H9 (cell line): Measurements from ENCODE around the gene UNC45A. TPM values are rescaled to one million over a fixed set of nuclear protein-coding genes. Genes with fewer than 3 reads are reported as not detected.

Source experiments
- DNase-seq: peaks from one replicate; pipeline ENCODE4 v3.0.0-alpha.2; 2017
- H2AFZ ChIP-seq: one replicate; pipeline ENCODE4 v1.6.1; 2013; ENCODE audit warnings: mild to moderate bottlenecking, low read length, control low read depth, moderate library complexity
- H2AK5ac ChIP-seq: 2 replicates; pipeline ENCODE4 v1.6.1; 2013; ENCODE audit warnings: low read length, control low read depth, mixed read lengths; ENCODE audit not compliant: insufficient read length
- H2BK120ac ChIP-seq: one replicate; pipeline ENCODE4 v1.6.1; 2013; ENCODE audit warnings: low read depth, mild to moderate bottlenecking, low read length, control low read depth, inconsistent platforms; ENCODE audit not compliant: poor library complexity, severe bottlenecking
- H2BK12ac ChIP-seq: 2 replicates; pipeline ENCODE4 v1.6.1; 2013; ENCODE audit warnings: low read length, control low read depth, mixed read lengths, low read depth; ENCODE audit not compliant: insufficient read length
- H2BK15ac ChIP-seq: 2 replicates; pipeline ENCODE4 v1.6.1; 2013; ENCODE audit warnings: low read depth, low read length, control low read depth
- H2BK20ac ChIP-seq: one replicate; pipeline ENCODE4 v1.6.1; 2013; ENCODE audit warnings: low read depth, mild to moderate bottlenecking, low read length, control low read depth, inconsistent platforms; ENCODE audit not compliant: poor library complexity, severe bottlenecking
- H2BK5ac ChIP-seq: 2 replicates; pipeline ENCODE4 v1.6.1; 2013; ENCODE audit warnings: low read length, control low read depth, mixed read lengths; ENCODE audit not compliant: insufficient read length
- H3K14ac ChIP-seq: 2 replicates; pipeline ENCODE4 v1.6.1; 2013; ENCODE audit warnings: low read length, control low read depth; ENCODE audit not compliant: insufficient read depth
- H3K18ac ChIP-seq: 2 replicates; pipeline ENCODE4 v1.6.1; 2013; ENCODE audit warnings: low read depth, mild to moderate bottlenecking, mixed read lengths, low read length, control low read depth; ENCODE audit not compliant: insufficient read length
- H3K23ac ChIP-seq: 2 replicates; pipeline ENCODE4 v1.6.1; 2013; ENCODE audit warnings: low read length, control low read depth, mixed read lengths, low read depth; ENCODE audit not compliant: insufficient read length
- H3K23me2 ChIP-seq: 2 replicates; pipeline ENCODE4 v1.6.1; 2013; ENCODE audit warnings: low read depth, mild to moderate bottlenecking, mixed read lengths, low read length, control low read depth; ENCODE audit not compliant: insufficient read length, poor library complexity, severe bottlenecking
- H3K27ac ChIP-seq: 2 replicates; pipeline ENCODE4 v1.5.1; 2013; ENCODE audit warnings: low read length, control low read depth, mixed read lengths, low read depth; ENCODE audit not compliant: insufficient read length
- H3K27me3 ChIP-seq: 2 replicates; pipeline ENCODE4 v1.6.1; 2013; ENCODE audit warnings: low read length, control low read depth, inconsistent platforms; ENCODE audit not compliant: insufficient read depth
- H3K4ac ChIP-seq: 2 replicates; pipeline ENCODE4 v1.6.1; 2013; ENCODE audit warnings: low read depth, mild to moderate bottlenecking, control low read depth, inconsistent platforms, low read length, moderate library complexity
- H3K4me1 ChIP-seq: 2 replicates; pipeline ENCODE4 v1.6.1; 2013; ENCODE audit warnings: low read length, control low read depth, inconsistent platforms; ENCODE audit not compliant: insufficient read depth
- H3K4me2 ChIP-seq: 2 replicates; pipeline ENCODE4 v1.6.1; 2013; ENCODE audit warnings: low read length, control low read depth, mixed read lengths; ENCODE audit not compliant: insufficient read length, insufficient read depth
- H3K56ac ChIP-seq: 2 replicates; pipeline ENCODE4 v1.6.1; 2013; ENCODE audit warnings: low read depth, mild to moderate bottlenecking, mixed read lengths, low read length, control low read depth; ENCODE audit not compliant: insufficient read length
- H3K79me1 ChIP-seq: 2 replicates; pipeline ENCODE4 v1.6.1; 2013; ENCODE audit warnings: low read depth, mild to moderate bottlenecking, moderate library complexity, low read length, control low read depth, inconsistent platforms; ENCODE audit not compliant: insufficient read depth, poor library complexity, severe bottlenecking
- H3K79me2 ChIP-seq: 2 replicates; pipeline ENCODE4 v1.6.1; 2013; ENCODE audit warnings: low read length, control low read depth, inconsistent platforms; ENCODE audit not compliant: insufficient read depth
- H3K9ac ChIP-seq: 2 replicates; pipeline ENCODE4 v1.6.1; 2013; ENCODE audit warnings: low read length, control low read depth, mixed read lengths; ENCODE audit not compliant: insufficient read length; ENCODE audit errors: extremely low read depth
- H3K9me3 ChIP-seq: one replicate; pipeline ENCODE4 v1.6.1; 2013; ENCODE audit warnings: low read depth, low read length, inconsistent platforms; ENCODE audit not compliant: control insufficient read depth
- H3T11ph ChIP-seq: one replicate; pipeline ENCODE4 v1.6.1; 2013; ENCODE audit warnings: mild to moderate bottlenecking, low read length, control low read depth, inconsistent platforms
- H4K20me1 ChIP-seq: one replicate; pipeline ENCODE4 v1.6.1; 2013; ENCODE audit not compliant: control insufficient read depth, insufficient read length, insufficient read depth
- H4K5ac ChIP-seq: 2 replicates; pipeline ENCODE4 v1.6.1; 2013; ENCODE audit warnings: low read depth, mild to moderate bottlenecking, mixed read lengths, low read length, control low read depth; ENCODE audit not compliant: insufficient read length
- H4K8ac ChIP-seq: replicated peaks from 2 replicates; pipeline ENCODE4 v1.6.1; 2013; ENCODE audit warnings: low read length, control low read depth, mixed read lengths, low read depth; ENCODE audit not compliant: insufficient read length
- H4K91ac ChIP-seq: 2 replicates; pipeline ENCODE4 v1.6.1; 2013; ENCODE audit warnings: low read depth, mild to moderate bottlenecking, moderate library complexity, mixed read lengths, low read length, control low read depth; ENCODE audit not compliant: insufficient read length
- H3K27ac Mint-ChIP-seq, 3 experiments: 2 replicates in 2 of 3; 3 replicates in 1 of 3; pipeline ENCODE4 v1.8.0; 2020 to 2021; ENCODE audit warnings: mixed read lengths in 3 of 3, mild to moderate bottlenecking in 1 of 3, moderate library complexity in 1 of 3
- H3K27me3 Mint-ChIP-seq: 2 replicates; pipeline ENCODE4 v1.8.0; 2021; ENCODE audit warnings: low read depth, mild to moderate bottlenecking, moderate library complexity, mixed read lengths
- H3K36me3 Mint-ChIP-seq, 3 experiments: 2 replicates in 2 of 3; 3 replicates in 1 of 3; pipeline ENCODE4 v1.8.0; 2020 to 2021; ENCODE audit warnings: low read depth in 3 of 3, mixed read lengths in 3 of 3; ENCODE audit not compliant: insufficient read depth in 1 of 3
- H3K4me1 Mint-ChIP-seq, 2 experiments: 2 replicates each; pipeline ENCODE4 v1.8.0; 2020; ENCODE audit warnings: mixed read lengths in 2 of 2
- H3K4me3 Mint-ChIP-seq, 2 experiments: 2 replicates in 1 of 2; 3 replicates in 1 of 2; pipeline ENCODE4 v1.8.0; 2020 to 2021; ENCODE audit warnings: mild to moderate bottlenecking in 2 of 2, mixed read lengths in 2 of 2, moderate library complexity in 1 of 2
- H3K9me3 Mint-ChIP-seq, 2 experiments: 2 replicates in 1 of 2; 3 replicates in 1 of 2; pipeline ENCODE4 v1.8.0; 2020; ENCODE audit warnings: mild to moderate bottlenecking in 2 of 2, mixed read lengths in 2 of 2, moderate library complexity in 1 of 2
- WGBS: extraction: QIAGEN DNeasy Blood & Tissue Kit; methylation state at CpG from one replicate; pipeline ENCODE4 v1.1.7; 2013; ENCODE audit warnings: missing lambda C conversion rate, low lambda C conversion rate, mixed read lengths; ENCODE audit not compliant: insufficient read length; ENCODE audit errors: extremely low coverage; 5-methylcytosine and 5-hydroxymethylcytosine counted together
- total RNA-seq: library from RNA; stranded (reverse); gene quantifications from 2 replicates; pipeline ENCODE4 v1.2.1, GENCODE V29; 2021
- TF ChIP-seq, protein P1 (sequence below): fragments of 200-600 bp; sonication (generic); conservative IDR thresholded peaks from 3 replicates; pipeline ENCODE4 v1.8.0; 2021; ENCODE audit warnings: antibody characterized with exemption, mild to moderate bottlenecking

The UNC45A gene
- total RNA-seq, 1 experiment from 2014 or later, result 84.6 TPM

DNA sequence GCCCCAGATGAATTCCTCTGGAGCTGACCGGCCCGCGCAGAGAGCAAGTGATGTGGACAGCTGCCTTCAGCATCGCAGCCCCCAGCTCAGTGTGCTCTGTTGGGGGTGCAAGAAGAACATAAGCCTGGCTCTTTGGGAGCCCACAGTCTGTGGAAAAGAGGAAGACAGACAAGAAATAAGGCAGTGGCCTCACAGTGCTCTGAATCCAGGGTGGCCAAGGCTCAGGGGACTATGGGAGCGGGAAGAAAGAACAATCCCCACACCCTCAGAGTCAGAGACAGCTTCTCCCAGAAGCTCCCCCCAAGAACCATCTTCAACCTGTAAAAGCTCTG, 2.5 kb upstream of the UNC45A start:
- no peak overlapping the region for H4K91ac ChIP-seq
- no peak overlapping the region for H3K27ac ChIP-seq
- no peak for DNase-seq
- no peaks in the 10 kb centered on the region for H4K20me1 ChIP-seq
- H3K4me1 Mint-ChIP-seq, result peaks cover 21 to 26% of the 10 kb centered on the region in 2 experiments
- peak overlapping the region; percentile 90 to 94 for H3K4me3 Mint-ChIP-seq
- H3K27me3 Mint-ChIP-seq, result peaks cover 11% of the 10 kb centered on the region
- H4K5ac ChIP-seq, result no peak overlapping the region
- no peaks in the 10 kb centered on the region for H3K4me1 ChIP-seq
- peaks cover 14% of the 10 kb centered on the region for H3K23me2 ChIP-seq
- peaks cover 4 to 12% (median 7%) of the 10 kb centered on the region in 3 experiments; a peak in 6 of 7 replicates for H3K36me3 Mint-ChIP-seq
- H2AK5ac ChIP-seq, result no peak overlapping the region
- H3K14ac ChIP-seq, result no peak overlapping the region
- H2BK15ac ChIP-seq, result no peak overlapping the region
- H3K4ac ChIP-seq, result no peak overlapping the region
- H3K27ac Mint-ChIP-seq, result no peak overlapping the region
- no peak overlapping the region for H4K8ac ChIP-seq
- H3K9ac ChIP-seq, result no peak overlapping the region
- no peaks in the 10 kb centered on the region; the same call in 1 of the 2 replicates for H3K79me2 ChIP-seq
- TF ChIP-seq, protein P1, sequence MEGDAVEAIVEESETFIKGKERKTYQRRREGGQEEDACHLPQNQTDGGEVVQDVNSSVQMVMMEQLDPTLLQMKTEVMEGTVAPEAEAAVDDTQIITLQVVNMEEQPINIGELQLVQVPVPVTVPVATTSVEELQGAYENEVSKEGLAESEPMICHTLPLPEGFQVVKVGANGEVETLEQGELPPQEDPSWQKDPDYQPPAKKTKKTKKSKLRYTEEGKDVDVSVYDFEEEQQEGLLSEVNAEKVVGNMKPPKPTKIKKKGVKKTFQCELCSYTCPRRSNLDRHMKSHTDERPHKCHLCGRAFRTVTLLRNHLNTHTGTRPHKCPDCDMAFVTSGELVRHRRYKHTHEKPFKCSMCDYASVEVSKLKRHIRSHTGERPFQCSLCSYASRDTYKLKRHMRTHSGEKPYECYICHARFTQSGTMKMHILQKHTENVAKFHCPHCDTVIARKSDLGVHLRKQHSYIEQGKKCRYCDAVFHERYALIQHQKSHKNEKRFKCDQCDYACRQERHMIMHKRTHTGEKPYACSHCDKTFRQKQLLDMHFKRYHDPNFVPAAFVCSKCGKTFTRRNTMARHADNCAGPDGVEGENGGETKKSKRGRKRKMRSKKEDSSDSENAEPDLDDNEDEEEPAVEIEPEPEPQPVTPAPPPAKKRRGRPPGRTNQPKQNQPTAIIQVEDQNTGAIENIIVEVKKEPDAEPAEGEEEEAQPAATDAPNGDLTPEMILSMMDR, result no peak; the same call in 2 of the 3 replicates
- no peak overlapping the region for H3K4me2 ChIP-seq
- H3T11ph ChIP-seq, result no peak overlapping the region
- no peaks in the 10 kb centered on the region for H3K79me1 ChIP-seq
- no peaks in the 10 kb centered on the region for H3K27me3 ChIP-seq
- no peak overlapping the region for H2BK5ac ChIP-seq
- WGBS, result no CpG with 5 or more reads among the region's 5 CpGs
- H2BK12ac ChIP-seq, result no peak overlapping the region
- no peak overlapping the region for H3K56ac ChIP-seq
- H3K18ac ChIP-seq, result no peak overlapping the region
- no peak overlapping the region for H2BK20ac ChIP-seq
- H2AFZ ChIP-seq, result no peak overlapping the region
- no peaks in the 10 kb centered on the region; a peak in 2 of 5 replicates for H3K9me3 Mint-ChIP-seq
- no peak overlapping the region for H2BK120ac ChIP-seq
- H3K9me3 ChIP-seq, result no peaks in the 10 kb centered on the region
- no peak overlapping the region for H3K23ac ChIP-seq
